DLD1 (cell line): ENCODE data around the gene EFCAB12.
"Not testable (repeated sequence)": the region's sequence is repeated elsewhere in the genome, so short reads cannot be mapped to it uniquely, and the experiment has no call there.

Experiments used
- in situ Hi-C: cut with HindIII; loops from 2 replicates; pipeline ENCODE4 v1.10.0; 2017; ENCODE audit warnings: low sequenced_read_pairs

Gene EFCAB12

GRCh38 chr3:129421988-129422745, 6.3 kb downstream of the EFCAB12 start:
- in situ Hi-C loops: no loop called here

GRCh38 chr3:129421236-129421883, 7.1 kb downstream of the EFCAB12 start:
- in situ Hi-C loops: no loop called here

- in situ Hi-C loops: no loop called here
Measured at GRCh38 chr3:129419476-129419875, 9.0 kb downstream of the EFCAB12 start.

GRCh38 chr3:129418041-129418973, 10.1 kb downstream of the EFCAB12 start:
- in situ Hi-C loops: no loop called here

- in situ Hi-C loops: no loop called here
Measured at GRCh38 chr3:129417326-129417725, 11.1 kb downstream of the EFCAB12 start.

- in situ Hi-C loops: no loop called here
Measured at GRCh38 chr3:129416415-129416814, 12.0 kb downstream of the EFCAB12 start.

- in situ Hi-C loops: no loop called here
Measured at GRCh38 chr3:129415830-129416229, 12.6 kb downstream of the EFCAB12 start.

- in situ Hi-C loops: no loop called here
Measured at GRCh38 chr3:129415378-129415777, 13.1 kb downstream of the EFCAB12 start.

- in situ Hi-C loops: no loop called here
Measured at GRCh38 chr3:129413687-129414506, 14.5 kb downstream of the EFCAB12 start.

GRCh38 chr3:129413238-129413637, 15.2 kb downstream of the EFCAB12 start:
- in situ Hi-C loops: not testable (repeated sequence)

- in situ Hi-C loops: no loop called here
Measured at GRCh38 chr3:129412542-129413198, 15.8 kb downstream of the EFCAB12 start.

- in situ Hi-C loops: no loop called here
Measured at GRCh38 chr3:129410971-129411370, 17.5 kb downstream of the EFCAB12 start.

- in situ Hi-C loops: no loop called here
Measured at GRCh38 chr3:129409541-129409940, 18.9 kb downstream of the EFCAB12 start.

GRCh38 chr3:129404610-129405009, 23.8 kb downstream of the EFCAB12 start:
- in situ Hi-C loops: no loop called here

GRCh38 chr3:129404130-129404529, 24.3 kb downstream of the EFCAB12 start:
- in situ Hi-C loops: no loop called here

- in situ Hi-C loops: no loop called here
Measured at GRCh38 chr3:129403450-129403849, 25.0 kb downstream of the EFCAB12 start.

GRCh38 chr3:129402616-129403015, 25.8 kb downstream of the EFCAB12 start:
- in situ Hi-C loops: no loop called here

- in situ Hi-C loops: no loop called here
Measured at GRCh38 chr3:129402210-129402609, 26.2 kb downstream of the EFCAB12 start.

- in situ Hi-C loops: no loop called here
Measured at GRCh38 chr3:129399895-129400357, 28.5 kb downstream of the EFCAB12 start.
